Measurements from ENCODE around the gene TRAF4.
A peak's percentile ranks its signal among the peaks of the same experiment; 100 is the strongest.

Gene TRAF4

GRCh38 chr17:28744104-28744971, 527 bp downstream of the TRAF4 start:
- TF ChIP-seq FOXP2 (optimal IDR thresholded peaks at IDR 0.05; ENCODE audit: borderline replicate concordance, extremely low read depth, extremely low read length, insufficient read depth) = peak; percentile 12
- TF ChIP-seq POLR2AphosphoS5 (IDR thresholded peaks at IDR 0.05; ENCODE audit: low read depth, low read length) = no peak
- no peak for TF ChIP-seq TAF1 (IDR thresholded peaks at IDR 0.05; ENCODE audit: borderline replicate concordance, insufficient read depth, low read length)
- no peak; the same call in 1 of the 2 replicates for TF ChIP-seq SIN3A (IDR thresholded peaks at IDR 0.05; ENCODE audit: borderline replicate concordance, insufficient read depth, low read length)
- no peak for TF ChIP-seq REST (IDR thresholded peaks at IDR 0.05; ENCODE audit: insufficient read depth in 1 of 2, low read depth in 2 of 2, low read length in 2 of 2)

- TF ChIP-seq REST (IDR thresholded peaks at IDR 0.05; ENCODE audit: insufficient read depth in 1 of 2, low read depth in 2 of 2, low read length in 2 of 2) = peak; percentile 22 to 44; a peak in 1 of 4 replicates
- peak; percentile 81; the same call in 1 of the 2 replicates for TF ChIP-seq SIN3A (IDR thresholded peaks at IDR 0.05; ENCODE audit: borderline replicate concordance, insufficient read depth, low read length)
- no peak for TF ChIP-seq FOXP2 (optimal IDR thresholded peaks at IDR 0.05; ENCODE audit: borderline replicate concordance, extremely low read depth, extremely low read length, insufficient read depth)
- peak; percentile 41; the same call in 1 of the 2 replicates for TF ChIP-seq POLR2AphosphoS5 (IDR thresholded peaks at IDR 0.05; ENCODE audit: low read depth, low read length)
These were observed 1.4 kb downstream of the TRAF4 start for GRCh38 chr17:28744972-28745785.

DNA sequence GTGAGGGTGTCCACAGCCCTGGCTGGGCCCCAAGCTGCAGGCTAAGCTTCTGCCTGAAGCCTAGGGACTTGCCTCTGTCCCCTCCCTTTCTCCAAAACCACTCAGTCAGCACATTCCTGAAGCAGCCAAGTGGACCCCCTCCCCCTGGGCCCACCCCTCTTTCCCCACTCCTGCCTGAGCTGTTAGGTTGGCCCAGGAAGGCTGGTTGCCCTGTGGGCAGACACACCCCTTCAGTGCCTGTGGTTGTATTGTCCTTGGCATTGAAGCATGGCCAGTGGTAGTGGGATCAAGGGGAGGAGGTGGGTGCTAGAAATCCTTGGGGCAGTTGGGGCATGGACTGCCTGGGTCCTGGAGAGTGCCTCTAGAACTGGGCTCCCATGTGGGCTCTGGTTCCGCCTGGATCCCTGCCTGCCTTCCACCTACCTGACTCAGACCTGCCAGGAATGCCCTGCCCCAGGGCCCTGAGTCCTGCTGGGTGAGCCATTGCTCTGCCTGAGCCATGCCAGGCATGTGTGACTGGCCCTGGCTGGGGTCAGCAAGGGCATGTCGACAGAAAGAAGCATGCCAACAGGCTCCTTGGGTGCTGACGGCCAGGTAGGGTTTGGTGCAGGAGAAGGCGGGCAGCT, 2.1 kb downstream of the TRAF4 start:
- no peak for TF ChIP-seq POLR2AphosphoS5 (IDR thresholded peaks at IDR 0.05; ENCODE audit: low read depth, low read length)
- no peak for TF ChIP-seq FOXP2 (optimal IDR thresholded peaks at IDR 0.05; ENCODE audit: borderline replicate concordance, extremely low read depth, extremely low read length, insufficient read depth)
- no peak for TF ChIP-seq SIN3A (IDR thresholded peaks at IDR 0.05; ENCODE audit: borderline replicate concordance, insufficient read depth, low read length)
- no peak for TF ChIP-seq TAF1 (IDR thresholded peaks at IDR 0.05; ENCODE audit: borderline replicate concordance, insufficient read depth, low read length)
- TF ChIP-seq REST (IDR thresholded peaks at IDR 0.05; ENCODE audit: insufficient read depth in 1 of 2, low read depth in 2 of 2, low read length in 2 of 2) = no peak

DNA sequence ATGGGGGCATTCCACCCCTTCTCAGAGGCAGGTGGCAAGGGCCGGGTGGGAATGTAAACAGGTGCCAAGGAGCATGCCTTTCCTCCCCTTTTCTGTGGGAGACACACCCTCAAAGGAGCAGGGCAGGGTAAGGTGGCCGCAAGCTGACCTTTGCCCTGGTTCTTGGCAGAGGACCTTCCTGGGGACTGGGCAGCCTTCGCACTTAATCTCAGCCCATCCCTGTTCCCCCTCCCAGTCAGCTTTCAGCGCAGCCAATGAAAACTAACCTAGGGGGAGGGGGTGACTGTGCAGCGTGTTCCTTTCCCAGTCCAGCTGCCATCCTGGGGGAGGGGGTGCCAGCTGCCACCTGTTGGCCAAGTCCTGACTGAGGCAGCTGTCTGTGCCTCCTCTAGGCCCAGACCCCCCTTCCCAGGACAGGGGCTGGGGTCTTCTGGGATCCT, 2.8 kb downstream of the TRAF4 start:
- no peak for TF ChIP-seq REST (IDR thresholded peaks at IDR 0.05; ENCODE audit: insufficient read depth in 1 of 2, low read depth in 2 of 2, low read length in 2 of 2)
- no peak for TF ChIP-seq SIN3A (IDR thresholded peaks at IDR 0.05; ENCODE audit: borderline replicate concordance, insufficient read depth, low read length)
- TF ChIP-seq FOXP2 (optimal IDR thresholded peaks at IDR 0.05; ENCODE audit: borderline replicate concordance, extremely low read depth, extremely low read length, insufficient read depth) = no peak
- no peak for TF ChIP-seq POLR2AphosphoS5 (IDR thresholded peaks at IDR 0.05; ENCODE audit: low read depth, low read length)
- TF ChIP-seq TAF1 (IDR thresholded peaks at IDR 0.05; ENCODE audit: borderline replicate concordance, insufficient read depth, low read length) = no peak

Data from PFSK-1 (cell line).